PFSK-1 (cell line): ENCODE data around the gene PIGR.

ENCODE experiments used
- REST ChIP-seq, 2 experiments: IDR thresholded peaks; 2 replicates each; pipeline versions ENCODE4 v1.6.1 to v1.8.0; 2011 to 2012; ENCODE audit warnings: low read depth in 2 of 2, low read length in 2 of 2, control low read depth in 1 of 2, inconsistent platforms in 1 of 2, mild to moderate bottlenecking in 1 of 2, moderate library complexity in 1 of 2; ENCODE audit not compliant: insufficient read depth in 1 of 2
- SIN3A ChIP-seq: IDR thresholded peaks from 2 replicates; pipeline ENCODE4 v1.6.1; 2012; ENCODE audit warnings: mild to moderate bottlenecking, low read length, moderate library complexity, borderline replicate concordance; ENCODE audit not compliant: insufficient read depth
- TAF1 ChIP-seq: IDR thresholded peaks from 2 replicates; pipeline ENCODE4 v1.6.1; 2012; ENCODE audit warnings: low read length, control low read depth, borderline replicate concordance; ENCODE audit not compliant: insufficient read depth

DNA sequence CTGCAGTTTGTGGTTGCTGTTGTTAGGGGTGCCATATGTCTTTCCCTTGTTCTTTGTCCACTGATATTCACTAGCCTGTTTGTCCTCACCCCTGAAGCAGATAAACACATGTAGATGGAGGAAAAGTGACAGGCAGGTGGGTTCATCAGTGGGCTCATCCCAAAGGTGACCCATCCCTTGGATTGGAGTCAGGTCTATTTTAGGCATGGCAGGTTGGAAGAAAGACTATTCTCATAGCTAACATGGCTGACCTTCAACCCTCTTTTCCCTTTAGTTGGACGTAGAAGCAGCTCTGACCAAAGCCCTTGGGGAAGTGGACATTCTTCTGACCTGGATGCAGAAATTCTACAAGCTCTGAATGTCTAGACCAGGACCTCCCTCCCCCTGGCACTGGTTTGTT lies 43.6 kb downstream of the PIGR start:
- TF ChIP-seq TAF1 = no peak
- no peak for TF ChIP-seq SIN3A
- TF ChIP-seq REST (IDR thresholded peaks at IDR 0.05; ENCODE audit: insufficient read depth in 1 of 2, low read depth in 2 of 2, low read length in 2 of 2) = no peak
